ENCODE results near the gene SAYSD1.

SAYSD1 gene

DNA sequence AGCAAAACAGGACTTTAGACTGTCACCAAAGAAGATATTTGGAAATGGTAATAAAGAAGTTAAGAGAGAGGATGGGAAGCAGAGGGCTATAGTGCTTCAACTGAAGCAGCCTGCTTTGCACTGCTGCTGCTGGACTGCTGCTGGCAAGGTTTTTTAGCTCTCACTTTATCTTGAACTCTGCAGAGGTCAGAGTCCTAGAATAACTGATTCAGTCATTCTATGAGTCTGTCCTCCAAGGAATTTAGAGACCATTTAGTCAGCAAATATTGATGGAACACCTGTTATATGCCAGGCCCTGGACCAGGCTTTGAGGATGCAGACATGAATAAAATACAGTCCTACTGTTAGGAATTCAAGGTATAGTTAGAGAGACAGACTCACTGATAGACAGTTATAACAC, 9.1 kb upstream of the SAYSD1 start:
- no peak overlapping the region for H3K27ac ChIP-seq
- TF ChIP-seq, protein P1, sequence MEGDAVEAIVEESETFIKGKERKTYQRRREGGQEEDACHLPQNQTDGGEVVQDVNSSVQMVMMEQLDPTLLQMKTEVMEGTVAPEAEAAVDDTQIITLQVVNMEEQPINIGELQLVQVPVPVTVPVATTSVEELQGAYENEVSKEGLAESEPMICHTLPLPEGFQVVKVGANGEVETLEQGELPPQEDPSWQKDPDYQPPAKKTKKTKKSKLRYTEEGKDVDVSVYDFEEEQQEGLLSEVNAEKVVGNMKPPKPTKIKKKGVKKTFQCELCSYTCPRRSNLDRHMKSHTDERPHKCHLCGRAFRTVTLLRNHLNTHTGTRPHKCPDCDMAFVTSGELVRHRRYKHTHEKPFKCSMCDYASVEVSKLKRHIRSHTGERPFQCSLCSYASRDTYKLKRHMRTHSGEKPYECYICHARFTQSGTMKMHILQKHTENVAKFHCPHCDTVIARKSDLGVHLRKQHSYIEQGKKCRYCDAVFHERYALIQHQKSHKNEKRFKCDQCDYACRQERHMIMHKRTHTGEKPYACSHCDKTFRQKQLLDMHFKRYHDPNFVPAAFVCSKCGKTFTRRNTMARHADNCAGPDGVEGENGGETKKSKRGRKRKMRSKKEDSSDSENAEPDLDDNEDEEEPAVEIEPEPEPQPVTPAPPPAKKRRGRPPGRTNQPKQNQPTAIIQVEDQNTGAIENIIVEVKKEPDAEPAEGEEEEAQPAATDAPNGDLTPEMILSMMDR (conservative IDR thresholded peaks at IDR 0.05) = no peak
- no peak for TF ChIP-seq ZFX (IDR thresholded peaks at IDR 0.05)

DNA sequence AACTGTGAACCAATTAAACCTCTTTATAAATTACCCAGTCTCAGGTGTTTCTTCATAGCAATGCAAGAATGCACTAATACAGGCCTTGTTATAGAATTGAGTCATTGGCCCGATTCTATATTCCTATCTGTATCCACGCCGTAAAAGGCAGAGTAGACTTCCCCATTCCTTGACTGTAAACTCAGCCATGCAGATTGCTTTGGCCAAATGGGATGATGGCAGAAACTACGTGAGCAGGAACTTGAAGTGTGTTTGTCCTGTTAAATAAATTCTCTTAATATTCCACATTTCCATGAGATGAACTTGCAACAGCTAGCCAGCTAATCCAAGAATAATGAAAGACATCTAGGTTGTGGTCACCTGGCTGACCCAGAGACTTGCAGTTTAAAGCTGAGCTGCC, 3.9 kb upstream of the SAYSD1 start:
- TF ChIP-seq, protein P1 (conservative IDR thresholded peaks at IDR 0.05) = no peak
- no peak for TF ChIP-seq ZFX (IDR thresholded peaks at IDR 0.05)
- H3K27ac ChIP-seq = no peak overlapping the region

DNA sequence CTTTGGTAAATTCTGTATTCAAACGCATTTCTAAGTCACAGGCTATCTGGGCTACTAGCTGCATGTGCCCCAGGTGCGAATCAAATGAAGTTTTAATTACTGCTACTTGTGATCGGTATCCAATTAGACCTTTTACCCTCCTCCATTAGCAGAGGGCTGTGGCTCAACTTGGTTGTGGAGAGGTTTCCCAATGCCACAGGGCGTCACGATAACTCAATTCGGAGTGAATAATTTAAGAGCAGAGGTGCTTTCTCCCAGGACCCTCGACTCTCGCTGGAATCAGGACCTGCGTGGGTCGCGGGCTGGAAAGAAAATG, 640 bp downstream of the SAYSD1 start:
- peak overlapping the region; percentile 94 for H3K27ac ChIP-seq
- no peak for TF ChIP-seq ZFX (IDR thresholded peaks at IDR 0.05)
- TF ChIP-seq, protein P1 (conservative IDR thresholded peaks at IDR 0.05) = no peak

DNA sequence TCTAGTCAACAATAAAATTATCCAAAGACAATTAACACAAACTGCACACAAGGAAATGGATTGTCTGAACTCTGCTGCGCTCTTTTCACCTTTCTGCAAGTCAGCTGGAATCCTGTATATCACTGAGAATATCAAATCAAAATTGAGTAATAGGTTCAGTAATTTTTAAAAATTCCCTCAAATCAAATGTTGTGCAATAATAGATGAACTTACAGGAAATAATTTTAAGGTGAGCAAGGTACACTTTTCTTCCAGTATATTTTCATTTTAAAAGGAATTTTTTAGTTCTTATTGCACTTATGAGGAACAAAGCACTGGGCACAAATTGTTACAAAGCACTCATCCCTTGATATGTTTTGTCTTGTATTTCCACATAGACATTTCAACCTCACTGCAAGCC, 1.2 kb downstream of the SAYSD1 start:
- no peak for TF ChIP-seq ZFX (IDR thresholded peaks at IDR 0.05)
- TF ChIP-seq, protein P1 (conservative IDR thresholded peaks at IDR 0.05) = no peak

DNA sequence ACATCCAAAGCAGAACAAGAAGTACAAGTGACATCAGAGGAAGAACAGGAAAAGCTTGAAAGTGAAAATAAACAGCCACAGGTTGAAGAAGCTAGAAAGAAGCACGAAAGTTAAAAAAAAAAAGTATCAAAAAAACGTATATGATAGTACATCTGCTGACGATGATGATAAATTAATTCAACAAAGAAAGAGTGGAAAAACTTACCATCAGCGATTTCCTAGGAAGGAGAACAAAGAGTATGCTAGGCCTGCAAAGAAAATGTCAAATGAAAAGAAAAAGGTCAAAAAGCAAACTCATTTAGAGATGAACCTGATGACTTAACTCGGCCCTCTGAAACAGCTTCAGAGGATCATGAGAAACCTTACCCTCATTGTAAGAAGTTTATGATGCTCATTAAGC, 3.7 kb downstream of the SAYSD1 start:
- H3K27ac ChIP-seq = no peak overlapping the region
- TF ChIP-seq ZFX (IDR thresholded peaks at IDR 0.05) = no peak
- TF ChIP-seq, protein P1 (conservative IDR thresholded peaks at IDR 0.05) = no peak

More for the DNA sequence above, 1.2 kb downstream of the SAYSD1 start:
- H3K27ac ChIP-seq = no peak overlapping the region

DNA sequence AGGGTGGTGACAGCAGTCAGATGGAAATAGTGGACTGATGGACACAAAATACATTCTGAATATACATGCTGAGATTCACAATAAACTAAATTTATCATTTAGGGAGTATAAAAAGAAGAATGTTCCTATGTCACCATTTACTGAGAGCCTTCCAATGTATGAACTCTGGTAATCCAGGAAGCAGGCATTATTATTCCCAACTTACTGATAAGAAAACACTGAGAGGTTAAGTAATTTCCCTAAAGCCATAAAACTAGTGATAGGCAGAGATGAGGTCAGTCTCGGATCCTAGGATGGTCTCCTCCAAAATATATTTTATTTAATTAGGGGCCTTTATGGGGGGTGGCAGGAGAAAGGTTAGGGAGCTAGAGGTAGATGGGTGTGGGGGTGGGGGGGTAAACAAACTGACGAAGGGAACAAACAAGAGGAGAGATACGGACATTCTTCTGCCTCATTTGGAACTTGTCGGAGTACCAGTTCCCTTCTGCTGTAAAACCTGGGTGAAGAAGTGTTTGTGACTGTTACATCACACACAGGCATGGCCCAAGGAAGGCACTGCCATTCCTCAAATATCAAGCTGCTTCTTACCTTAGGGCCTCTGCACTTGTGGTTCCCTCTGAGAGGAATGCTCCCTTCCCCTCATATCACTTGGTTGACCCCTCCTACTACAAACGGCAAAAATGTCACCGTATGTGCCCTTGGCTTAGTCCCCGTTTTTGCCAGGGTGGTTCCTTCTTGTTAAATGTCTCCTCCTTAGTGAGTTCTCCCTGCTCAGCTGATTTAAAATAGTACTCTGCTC, 6.7 kb downstream of the SAYSD1 start:
- no peak overlapping the region for H3K27ac ChIP-seq
- TF ChIP-seq ZFX (IDR thresholded peaks at IDR 0.05) = no peak
- TF ChIP-seq, protein P1 (conservative IDR thresholded peaks at IDR 0.05) = no peak

DNA sequence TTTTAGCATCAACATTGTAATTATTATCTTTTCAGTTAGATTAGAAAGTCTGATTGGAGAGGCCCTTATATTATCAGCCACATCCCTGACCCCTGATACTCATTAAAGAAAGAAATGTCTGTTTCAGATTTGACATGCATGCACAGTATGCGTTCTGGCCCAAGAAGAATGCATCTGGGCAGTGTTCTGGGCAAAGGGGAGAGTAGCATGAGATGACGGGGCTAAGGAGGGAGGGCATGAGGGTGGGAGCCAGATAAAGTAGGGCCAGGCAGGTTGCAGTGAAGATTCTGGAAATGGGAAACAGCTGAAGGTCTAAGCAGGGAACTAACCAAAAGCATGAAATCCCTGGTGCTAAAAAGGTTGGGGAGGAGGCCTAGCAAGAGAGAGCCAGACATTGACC, 7.3 kb downstream of the SAYSD1 start:
- no peak overlapping the region for H3K27ac ChIP-seq
- TF ChIP-seq, protein P1 (conservative IDR thresholded peaks at IDR 0.05) = no peak
- TF ChIP-seq ZFX (IDR thresholded peaks at IDR 0.05) = no peak
